ENCODE data around the gene ANKRD36C. TPM values are rescaled to one million over a fixed set of nuclear protein-coding genes. Genes with fewer than 3 reads are reported as not detected.
"Not testable (repeated sequence)": the region's sequence is repeated elsewhere in the genome, so short reads cannot be mapped to it uniquely, and the experiment has no call there.

ANKRD36C gene
- polyA plus RNA-seq, 1 donor (not counting 4 experiments of a cell fraction or from before 2014, with no cell fraction given), result 7.4 TPM

- dilution Hi-C loops (cut with MboI; ENCODE audit: extremely low pct_ligation_motif_present, low sequenced_read_pairs), result no loop called here
- no peak for DNase-seq (ENCODE audit: low read depth, low spot score)
- no peak overlapping the region for H3K9ac ChIP-seq (ENCODE audit: control insufficient read depth, extremely low read depth, insufficient read depth, low read length)
- no peaks in the 10 kb centered on the region for H3K9me1 ChIP-seq (ENCODE audit: control insufficient read depth, extremely low read depth, insufficient read depth, low read length)
- no peak for FAIRE-seq
- no peak overlapping the region for H3K4me2 ChIP-seq (ENCODE audit: control insufficient read depth, extremely low read depth, insufficient read depth, low read depth, low read length)
- no peaks in the 10 kb centered on the region for H3K4me1 ChIP-seq (ENCODE audit: control insufficient read depth, extremely low read depth, insufficient read depth, low read length)
- no peak overlapping the region for H2AFZ ChIP-seq (ENCODE audit: control insufficient read depth, low read length)
- no peaks in the 10 kb centered on the region for H3K36me3 ChIP-seq (ENCODE audit: control insufficient read depth in 2 of 2, extremely low read depth in 1 of 2, insufficient read depth in 2 of 2, low read length in 2 of 2)
- no peaks in the 10 kb centered on the region for H3K79me2 ChIP-seq (ENCODE audit: control insufficient read depth, insufficient read depth, low read length)
- no peak overlapping the region for H3K4me3 ChIP-seq (ENCODE audit: control insufficient read depth in 2 of 3, extremely low read depth in 1 of 3, insufficient read depth in 2 of 3, low read depth in 1 of 3, low read length in 3 of 3)
- no peaks in the 10 kb centered on the region for H4K20me1 ChIP-seq (ENCODE audit: control insufficient read depth, extremely low read depth, insufficient read depth, low read length)
- H3K27me3 ChIP-seq (ENCODE audit: control insufficient read depth, extremely low read depth, insufficient read depth, low read length), result no peaks in the 10 kb centered on the region
- H3K9me3 ChIP-seq (ENCODE audit: control insufficient read depth, low read depth, low read length), result no peaks in the 10 kb centered on the region
- TF ChIP-seq EZH2 (IDR thresholded peaks at IDR 0.05; ENCODE audit: low read length) (no peak), CTCF (optimal IDR thresholded peaks at IDR 0.05 in 1 of 3, IDR thresholded peaks at IDR 0.05 in 1 of 3, conservative IDR thresholded peaks at IDR 0.05 in 1 of 3; ENCODE audit: extremely low read depth in 1 of 3, insufficient read depth in 2 of 3, low read length in 3 of 3) (no peak)
- no peak overlapping the region for H3K27ac ChIP-seq (ENCODE audit: control insufficient read depth, insufficient read depth, low read length)
Measured at GRCh38 chr2:96024336-96025193, 32.9 kb upstream of the ANKRD36C start.

- DNase-seq (ENCODE audit: low read depth, low spot score); H3K36me3 ChIP-seq (ENCODE audit: control insufficient read depth in 2 of 2, extremely low read depth in 1 of 2, insufficient read depth in 2 of 2, low read length in 2 of 2); H3K27me3 ChIP-seq (ENCODE audit: control insufficient read depth, extremely low read depth, insufficient read depth, low read length); H3K9ac ChIP-seq (ENCODE audit: control insufficient read depth, extremely low read depth, insufficient read depth, low read length); H2AFZ ChIP-seq (ENCODE audit: control insufficient read depth, low read length); H3K79me2 ChIP-seq (ENCODE audit: control insufficient read depth, insufficient read depth, low read length); H3K4me1 ChIP-seq (ENCODE audit: control insufficient read depth, extremely low read depth, insufficient read depth, low read length); FAIRE-seq; H3K4me3 ChIP-seq (ENCODE audit: control insufficient read depth in 2 of 3, extremely low read depth in 1 of 3, insufficient read depth in 2 of 3, low read depth in 1 of 3, low read length in 3 of 3); dilution Hi-C loops (cut with MboI; ENCODE audit: extremely low pct_ligation_motif_present, low sequenced_read_pairs); H3K9me3 ChIP-seq (ENCODE audit: control insufficient read depth, low read depth, low read length); H3K4me2 ChIP-seq (ENCODE audit: control insufficient read depth, extremely low read depth, insufficient read depth, low read depth, low read length); H3K27ac ChIP-seq (ENCODE audit: control insufficient read depth, insufficient read depth, low read length); H4K20me1 ChIP-seq (ENCODE audit: control insufficient read depth, extremely low read depth, insufficient read depth, low read length); H3K9me1 ChIP-seq (ENCODE audit: control insufficient read depth, extremely low read depth, insufficient read depth, low read length): not testable (repeated sequence)
Measured at GRCh38 chr2:96023701-96024100, 32.1 kb upstream of the ANKRD36C start.

Data from keratinocyte (primary cell).